Endothelial cell of umbilical vein (primary cell): ENCODE data around the gene NSMCE3.

ENCODE experiments used
- CTCF ChIP-seq, 2 donors: IDR thresholded peaks; 1 replicate in 1 of 2; 2 replicates in 1 of 2; pipeline ENCODE4 v1.5.1; 2011; ENCODE audit warnings: low read length in 2 of 2, mild to moderate bottlenecking in 2 of 2, moderate library complexity in 2 of 2, control low read depth in 1 of 2, inconsistent platforms in 1 of 2, low read depth in 1 of 2; ENCODE audit not compliant: insufficient read depth in 1 of 2; ENCODE audit errors: extremely low read depth in 1 of 2
- EZH2 ChIP-seq: IDR thresholded peaks from 2 replicates; pipeline ENCODE4 v1.6.1; 2012; ENCODE audit warnings: borderline replicate concordance, low read depth, mild to moderate bottlenecking, moderate library complexity, low read length, inconsistent platforms; ENCODE audit not compliant: severe bottlenecking
- FOS ChIP-seq: IDR thresholded peaks from 2 replicates; pipeline ENCODE4 v1.6.1; 2011; ENCODE audit warnings: mild to moderate bottlenecking, low read length, moderate library complexity, borderline replicate concordance; ENCODE audit not compliant: insufficient read depth
- MAX ChIP-seq: IDR thresholded peaks from 2 replicates; pipeline ENCODE4 v1.6.1; 2011; ENCODE audit not compliant: insufficient read depth, insufficient read length
- POLR2A ChIP-seq: IDR thresholded peaks from 2 replicates; pipeline ENCODE4 v1.6.1; 2012; ENCODE audit warnings: low read depth, mild to moderate bottlenecking, control low read depth, low read length
- POLR2AphosphoS5 ChIP-seq: IDR thresholded peaks from 2 replicates; pipeline ENCODE4 v1.6.1; 2012; ENCODE audit warnings: low read depth, mild to moderate bottlenecking, control low read depth, low read length, moderate library complexity; ENCODE audit not compliant: insufficient read depth

- TF ChIP-seq POLR2AphosphoS5, result no peak
- no peak for TF ChIP-seq CTCF (IDR thresholded peaks at IDR 0.05; ENCODE audit: extremely low read depth in 1 of 2, insufficient read depth in 1 of 2, low read depth in 1 of 2, low read length in 2 of 2)
- TF ChIP-seq MAX, result no peak
- no peak for TF ChIP-seq POLR2A
- TF ChIP-seq EZH2, result no peak
- TF ChIP-seq FOS, result no peak
These were observed 30.2 kb downstream of the NSMCE3 start for GRCh38 chr15:29239395-29239794.
